ENCODE measurements around the gene UTP4.

The UTP4 gene

GRCh38 chr16:69217433-69217832 lies 85.0 kb downstream of the UTP4 start:
- no peak for DNase-seq (ENCODE audit: low read depth in 3 of 3)
